Endothelial cell (in vitro differentiated cells): Measurements from ENCODE around the gene NUDT3. TPM values are rescaled to one million over a fixed set of nuclear protein-coding genes. Genes with fewer than 3 reads are reported as not detected.
"Not testable (repeated sequence)": the region's sequence is repeated elsewhere in the genome, so short reads cannot be mapped to it uniquely, and the experiment has no call there.

Experiments
- DNase-seq: peaks from one replicate; pipeline ENCODE4 v3.0.0; 2021; ENCODE audit warnings: low spot score
- H3K27ac Mint-ChIP-seq: one replicate; pipeline ENCODE4 v1.8.0; 2021; ENCODE audit warnings: mixed read lengths, inconsistent platforms; ENCODE audit not compliant: unreplicated experiment
- H3K27me3 Mint-ChIP-seq: one replicate; pipeline ENCODE4 v1.8.0; 2021; ENCODE audit warnings: mild to moderate bottlenecking, moderate library complexity, mixed read lengths, inconsistent platforms; ENCODE audit not compliant: unreplicated experiment
- H3K36me3 Mint-ChIP-seq: one replicate; pipeline ENCODE4 v1.8.0; 2021; ENCODE audit warnings: mild to moderate bottlenecking, low read depth, mixed read lengths, inconsistent platforms; ENCODE audit not compliant: unreplicated experiment
- H3K4me1 Mint-ChIP-seq: one replicate; pipeline ENCODE4 v1.8.0; 2021; ENCODE audit warnings: mild to moderate bottlenecking, mixed read lengths, inconsistent platforms; ENCODE audit not compliant: unreplicated experiment
- H3K4me3 Mint-ChIP-seq: one replicate; pipeline ENCODE4 v1.8.0; 2021; ENCODE audit warnings: mild to moderate bottlenecking, mixed read lengths, inconsistent platforms; ENCODE audit not compliant: unreplicated experiment
- H3K9me3 Mint-ChIP-seq: one replicate; pipeline ENCODE4 v1.8.0; 2021; ENCODE audit warnings: mixed read lengths, inconsistent platforms; ENCODE audit not compliant: unreplicated experiment
- total RNA-seq: library from RNA; stranded (reverse); fragmentation: NEBNext Ultra II Directional; extraction: Animal tissue kit (Norgen Biotek cat#: 25700); gene quantifications from one replicate; pipeline ENCODE4 v1.2.1, GENCODE V29; 2021; ENCODE audit not compliant: unreplicated experiment
- TF ChIP-seq, protein P1 (sequence below): fragments of 200-600 bp; sonication (generic); IDR thresholded peaks from one replicate; pipeline ENCODE4 v1.5.0; 2021; ENCODE audit warnings: antibody characterized with exemption; ENCODE audit not compliant: unreplicated experiment

NUDT3 gene
- total RNA-seq, 1 donor from 2014 or later = 52.0 TPM

GRCh38 chr6:34370361-34370760 lies 22.1 kb downstream of the NUDT3 start:
- TF ChIP-seq, protein P1, sequence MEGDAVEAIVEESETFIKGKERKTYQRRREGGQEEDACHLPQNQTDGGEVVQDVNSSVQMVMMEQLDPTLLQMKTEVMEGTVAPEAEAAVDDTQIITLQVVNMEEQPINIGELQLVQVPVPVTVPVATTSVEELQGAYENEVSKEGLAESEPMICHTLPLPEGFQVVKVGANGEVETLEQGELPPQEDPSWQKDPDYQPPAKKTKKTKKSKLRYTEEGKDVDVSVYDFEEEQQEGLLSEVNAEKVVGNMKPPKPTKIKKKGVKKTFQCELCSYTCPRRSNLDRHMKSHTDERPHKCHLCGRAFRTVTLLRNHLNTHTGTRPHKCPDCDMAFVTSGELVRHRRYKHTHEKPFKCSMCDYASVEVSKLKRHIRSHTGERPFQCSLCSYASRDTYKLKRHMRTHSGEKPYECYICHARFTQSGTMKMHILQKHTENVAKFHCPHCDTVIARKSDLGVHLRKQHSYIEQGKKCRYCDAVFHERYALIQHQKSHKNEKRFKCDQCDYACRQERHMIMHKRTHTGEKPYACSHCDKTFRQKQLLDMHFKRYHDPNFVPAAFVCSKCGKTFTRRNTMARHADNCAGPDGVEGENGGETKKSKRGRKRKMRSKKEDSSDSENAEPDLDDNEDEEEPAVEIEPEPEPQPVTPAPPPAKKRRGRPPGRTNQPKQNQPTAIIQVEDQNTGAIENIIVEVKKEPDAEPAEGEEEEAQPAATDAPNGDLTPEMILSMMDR = no peak
- Mint-ChIP-seq H3K4me1 (peaks cover 21% of the 10 kb centered on the region), H3K27me3 (no peaks in the 10 kb centered on the region), H3K27ac (peak overlapping the region; percentile 22), H3K4me3 (peak overlapping the region; percentile 6), H3K36me3 (peaks cover 13% of the 10 kb centered on the region), H3K9me3 (no peaks in the 10 kb centered on the region)
- no peak for DNase-seq

- Mint-ChIP-seq H3K4me1 (peaks cover 21% of the 10 kb centered on the region), H3K36me3 (peaks cover 13% of the 10 kb centered on the region), H3K9me3 (no peaks in the 10 kb centered on the region), H3K27ac (no peak overlapping the region), H3K27me3 (peaks cover under 1% of the 10 kb centered on the region), H3K4me3 (peak overlapping the region; percentile 2)
- TF ChIP-seq, protein P1 = no peak
- DNase-seq = no peak
These were observed 23.1 kb downstream of the NUDT3 start for GRCh38 chr6:34369385-34369784.

DNA sequence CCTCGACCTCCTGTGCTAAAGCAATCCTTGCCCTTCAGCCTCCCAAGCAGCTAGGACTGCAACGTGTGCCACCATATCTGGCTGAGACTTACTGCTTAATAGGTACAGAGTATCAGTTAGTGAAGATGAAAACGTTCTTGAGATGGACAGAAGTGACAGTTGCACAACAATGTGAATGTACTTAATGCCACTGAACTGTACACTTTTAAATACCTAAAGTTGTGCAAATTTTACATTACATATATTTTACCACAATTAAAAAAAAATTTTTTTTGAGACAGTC lies 25.9 kb downstream of the NUDT3 start:
- TF ChIP-seq, protein P1 = no peak
- peaks cover 13% of the 10 kb centered on the region for H3K36me3 Mint-ChIP-seq
- peaks cover 2% of the 10 kb centered on the region for H3K27me3 Mint-ChIP-seq
- H3K27ac Mint-ChIP-seq = no peak overlapping the region
- H3K4me3 Mint-ChIP-seq = no peak overlapping the region
- H3K9me3 Mint-ChIP-seq = no peaks in the 10 kb centered on the region
- DNase-seq = no peak
- peaks cover 25% of the 10 kb centered on the region for H3K4me1 Mint-ChIP-seq

DNA sequence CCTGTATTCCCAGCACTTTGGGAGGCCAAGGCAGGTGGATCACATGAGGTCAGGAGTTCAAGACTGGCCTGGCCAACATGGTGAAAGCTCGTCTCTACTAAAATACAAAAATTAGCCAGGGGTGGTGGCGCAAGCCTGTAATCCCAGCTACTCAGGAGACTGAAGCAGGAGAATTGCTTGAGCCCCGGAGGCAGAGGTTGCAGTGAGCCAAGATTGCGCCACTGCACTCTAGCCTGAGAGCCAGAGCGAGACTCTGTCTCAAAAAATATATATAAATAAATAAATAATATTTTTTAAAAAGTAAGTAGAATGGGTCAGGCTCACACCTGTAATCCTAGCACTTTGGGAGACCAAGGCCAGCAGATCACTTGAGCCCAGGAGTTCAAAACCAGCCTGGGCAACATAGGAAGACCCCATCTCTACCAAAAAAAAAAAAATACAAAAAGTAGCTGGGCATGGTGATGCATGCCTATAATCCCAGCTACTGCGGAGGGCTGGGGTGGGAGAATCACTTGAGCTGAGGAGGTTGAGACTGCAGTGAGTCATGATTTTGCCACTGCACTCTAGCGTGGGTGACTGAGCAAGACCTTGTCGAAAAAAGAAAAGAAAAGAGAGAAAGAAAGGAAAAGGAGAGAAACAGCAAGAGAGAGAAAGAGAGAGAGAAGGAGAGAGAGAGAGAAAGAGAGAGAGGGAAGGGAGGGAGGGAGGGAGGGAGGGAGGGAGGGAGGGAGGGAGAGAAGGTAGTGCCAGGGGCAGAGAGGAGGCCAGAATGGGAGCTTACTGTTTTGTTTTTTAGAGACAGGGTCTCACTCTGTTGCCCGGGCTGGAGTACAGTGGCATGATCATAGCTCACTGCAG lies 26.5 kb downstream of the NUDT3 start:
- not testable (repeated sequence) for H3K36me3 Mint-ChIP-seq

GRCh38 chr6:34363681-34364075 lies 28.8 kb downstream of the NUDT3 start:
- H3K9me3 Mint-ChIP-seq, H3K36me3 Mint-ChIP-seq, H3K27me3 Mint-ChIP-seq, DNase-seq, H3K4me3 Mint-ChIP-seq, H3K27ac Mint-ChIP-seq: not testable (repeated sequence)
- peaks cover 16% of the 10 kb centered on the region for H3K4me1 Mint-ChIP-seq

More for the DNA sequence above, 26.5 kb downstream of the NUDT3 start:
- H3K9me3 Mint-ChIP-seq, DNase-seq, H3K27me3 Mint-ChIP-seq, H3K4me3 Mint-ChIP-seq, H3K27ac Mint-ChIP-seq: not testable (repeated sequence)
- H3K4me1 Mint-ChIP-seq = peaks cover 21% of the 10 kb centered on the region

DNA sequence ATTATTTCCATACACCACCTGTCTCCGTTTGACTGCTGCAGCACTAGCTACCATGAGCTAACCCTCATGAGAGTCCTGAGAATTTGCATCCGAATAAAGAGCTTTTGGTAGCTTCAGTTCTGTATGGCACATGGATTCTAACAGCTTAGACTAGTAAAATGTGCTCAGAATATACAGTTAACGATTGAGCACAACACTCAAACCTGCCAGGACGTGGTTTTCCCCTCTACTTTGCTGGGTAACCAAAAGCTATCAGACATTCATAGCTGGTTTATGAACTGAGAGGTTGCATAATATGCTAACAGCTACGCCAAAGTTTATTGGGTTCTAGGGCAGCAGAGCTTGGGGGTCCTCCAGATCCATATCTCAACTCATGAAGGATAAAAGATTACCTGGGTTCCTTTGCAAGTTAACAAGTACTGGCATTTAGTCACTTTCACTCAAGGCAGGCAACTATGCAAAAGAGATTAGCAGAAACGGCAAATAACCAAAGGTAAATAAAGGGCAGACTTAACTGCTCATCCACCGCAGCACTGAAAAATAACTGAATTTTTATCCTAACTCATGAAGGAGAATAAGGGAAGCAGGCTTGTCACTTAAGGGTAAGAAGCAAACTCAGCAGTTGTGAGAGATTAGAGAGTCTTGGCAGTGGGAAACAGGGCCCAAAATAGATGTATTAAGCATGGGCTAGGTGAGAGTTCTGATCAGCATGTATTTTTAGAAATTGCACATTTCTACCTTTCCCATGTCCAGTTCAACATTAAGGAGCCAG lies 29.4 kb downstream of the NUDT3 start:
- H3K4me3 Mint-ChIP-seq = no peak overlapping the region
- H3K27me3 Mint-ChIP-seq = peaks cover 2% of the 10 kb centered on the region
- H3K36me3 Mint-ChIP-seq = peaks cover 3% of the 10 kb centered on the region
- peaks cover 18% of the 10 kb centered on the region for H3K4me1 Mint-ChIP-seq
- TF ChIP-seq, protein P1 = no peak
- no peak for DNase-seq
- no peak overlapping the region for H3K27ac Mint-ChIP-seq
- no peaks in the 10 kb centered on the region for H3K9me3 Mint-ChIP-seq
